ENCODE measurements around the gene CCDC120.

DNA sequence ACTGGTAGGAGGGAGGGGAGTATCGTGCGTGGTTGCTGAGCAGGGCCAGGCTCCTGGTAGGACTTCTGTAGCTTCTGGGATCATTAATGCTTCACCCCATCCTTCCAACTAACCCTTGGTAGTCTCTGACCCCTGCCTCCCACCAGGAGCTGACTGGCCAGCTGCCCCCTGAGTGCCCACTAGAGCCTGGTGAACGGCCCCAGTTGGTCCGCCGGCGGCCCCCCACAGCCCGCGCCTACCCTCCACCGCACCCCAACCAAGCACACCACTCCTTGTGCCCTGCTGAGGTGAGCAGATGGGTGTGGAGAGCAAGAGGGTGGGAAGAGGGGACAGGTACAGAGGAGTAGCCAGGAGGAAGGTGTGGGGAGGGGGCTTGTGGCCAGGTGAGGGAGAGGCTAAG lies 4.9 kb downstream of the CCDC120 start:
- TF ChIP-seq TCF7L2 (IDR thresholded peaks at IDR 0.05; ENCODE audit: low read depth, low read length) (no peak), POLR2AphosphoS5 (IDR thresholded peaks at IDR 0.05; ENCODE audit: low read depth, low read length) (no peak)
- TF ChIP-seq, protein P1, sequence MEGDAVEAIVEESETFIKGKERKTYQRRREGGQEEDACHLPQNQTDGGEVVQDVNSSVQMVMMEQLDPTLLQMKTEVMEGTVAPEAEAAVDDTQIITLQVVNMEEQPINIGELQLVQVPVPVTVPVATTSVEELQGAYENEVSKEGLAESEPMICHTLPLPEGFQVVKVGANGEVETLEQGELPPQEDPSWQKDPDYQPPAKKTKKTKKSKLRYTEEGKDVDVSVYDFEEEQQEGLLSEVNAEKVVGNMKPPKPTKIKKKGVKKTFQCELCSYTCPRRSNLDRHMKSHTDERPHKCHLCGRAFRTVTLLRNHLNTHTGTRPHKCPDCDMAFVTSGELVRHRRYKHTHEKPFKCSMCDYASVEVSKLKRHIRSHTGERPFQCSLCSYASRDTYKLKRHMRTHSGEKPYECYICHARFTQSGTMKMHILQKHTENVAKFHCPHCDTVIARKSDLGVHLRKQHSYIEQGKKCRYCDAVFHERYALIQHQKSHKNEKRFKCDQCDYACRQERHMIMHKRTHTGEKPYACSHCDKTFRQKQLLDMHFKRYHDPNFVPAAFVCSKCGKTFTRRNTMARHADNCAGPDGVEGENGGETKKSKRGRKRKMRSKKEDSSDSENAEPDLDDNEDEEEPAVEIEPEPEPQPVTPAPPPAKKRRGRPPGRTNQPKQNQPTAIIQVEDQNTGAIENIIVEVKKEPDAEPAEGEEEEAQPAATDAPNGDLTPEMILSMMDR (IDR thresholded peaks at IDR 0.05): no peak
- TF ChIP-seq, protein P2, sequence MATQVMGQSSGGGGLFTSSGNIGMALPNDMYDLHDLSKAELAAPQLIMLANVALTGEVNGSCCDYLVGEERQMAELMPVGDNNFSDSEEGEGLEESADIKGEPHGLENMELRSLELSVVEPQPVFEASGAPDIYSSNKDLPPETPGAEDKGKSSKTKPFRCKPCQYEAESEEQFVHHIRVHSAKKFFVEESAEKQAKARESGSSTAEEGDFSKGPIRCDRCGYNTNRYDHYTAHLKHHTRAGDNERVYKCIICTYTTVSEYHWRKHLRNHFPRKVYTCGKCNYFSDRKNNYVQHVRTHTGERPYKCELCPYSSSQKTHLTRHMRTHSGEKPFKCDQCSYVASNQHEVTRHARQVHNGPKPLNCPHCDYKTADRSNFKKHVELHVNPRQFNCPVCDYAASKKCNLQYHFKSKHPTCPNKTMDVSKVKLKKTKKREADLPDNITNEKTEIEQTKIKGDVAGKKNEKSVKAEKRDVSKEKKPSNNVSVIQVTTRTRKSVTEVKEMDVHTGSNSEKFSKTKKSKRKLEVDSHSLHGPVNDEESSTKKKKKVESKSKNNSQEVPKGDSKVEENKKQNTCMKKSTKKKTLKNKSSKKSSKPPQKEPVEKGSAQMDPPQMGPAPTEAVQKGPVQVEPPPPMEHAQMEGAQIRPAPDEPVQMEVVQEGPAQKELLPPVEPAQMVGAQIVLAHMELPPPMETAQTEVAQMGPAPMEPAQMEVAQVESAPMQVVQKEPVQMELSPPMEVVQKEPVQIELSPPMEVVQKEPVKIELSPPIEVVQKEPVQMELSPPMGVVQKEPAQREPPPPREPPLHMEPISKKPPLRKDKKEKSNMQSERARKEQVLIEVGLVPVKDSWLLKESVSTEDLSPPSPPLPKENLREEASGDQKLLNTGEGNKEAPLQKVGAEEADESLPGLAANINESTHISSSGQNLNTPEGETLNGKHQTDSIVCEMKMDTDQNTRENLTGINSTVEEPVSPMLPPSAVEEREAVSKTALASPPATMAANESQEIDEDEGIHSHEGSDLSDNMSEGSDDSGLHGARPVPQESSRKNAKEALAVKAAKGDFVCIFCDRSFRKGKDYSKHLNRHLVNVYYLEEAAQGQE (IDR thresholded peaks at IDR 0.05; ENCODE audit: insufficient read depth in 1 of 2, low read depth in 2 of 2, low read length in 1 of 2): no peak

Data from Panc1 (cell line).